CD4-positive, alpha-beta T cell treated with Interleukin-15 for 4 hours (primary cell): ENCODE results near the gene UBE2H.

Experiments used
- DNase-seq: peaks from one replicate; pipeline ENCODE4 v3.0.0-alpha.2; 2020; ENCODE audit warnings: low spot score

Gene UBE2H

GRCh38 chr7:129785685-129786514 is 166.9 kb downstream of the UBE2H start:
- no peak for DNase-seq

- no peak for DNase-seq
Observed at GRCh38 chr7:129784783-129785684, 167.7 kb downstream of the UBE2H start.

GRCh38 chr7:129784437-129784782 is 168.3 kb downstream of the UBE2H start:
- DNase-seq = no peak

GRCh38 chr7:129783584-129783919 is 169.2 kb downstream of the UBE2H start:
- DNase-seq = no peak

- DNase-seq = no peak
Observed at GRCh38 chr7:129782818-129783583, 169.8 kb downstream of the UBE2H start.

GRCh38 chr7:129781928-129782817 is 170.6 kb downstream of the UBE2H start:
- no peak for DNase-seq

- no peak for DNase-seq
Observed at GRCh38 chr7:129780974-129781927, 171.5 kb downstream of the UBE2H start.
